Measurements from ENCODE around the gene SYT3.

The SYT3 gene

DNA sequence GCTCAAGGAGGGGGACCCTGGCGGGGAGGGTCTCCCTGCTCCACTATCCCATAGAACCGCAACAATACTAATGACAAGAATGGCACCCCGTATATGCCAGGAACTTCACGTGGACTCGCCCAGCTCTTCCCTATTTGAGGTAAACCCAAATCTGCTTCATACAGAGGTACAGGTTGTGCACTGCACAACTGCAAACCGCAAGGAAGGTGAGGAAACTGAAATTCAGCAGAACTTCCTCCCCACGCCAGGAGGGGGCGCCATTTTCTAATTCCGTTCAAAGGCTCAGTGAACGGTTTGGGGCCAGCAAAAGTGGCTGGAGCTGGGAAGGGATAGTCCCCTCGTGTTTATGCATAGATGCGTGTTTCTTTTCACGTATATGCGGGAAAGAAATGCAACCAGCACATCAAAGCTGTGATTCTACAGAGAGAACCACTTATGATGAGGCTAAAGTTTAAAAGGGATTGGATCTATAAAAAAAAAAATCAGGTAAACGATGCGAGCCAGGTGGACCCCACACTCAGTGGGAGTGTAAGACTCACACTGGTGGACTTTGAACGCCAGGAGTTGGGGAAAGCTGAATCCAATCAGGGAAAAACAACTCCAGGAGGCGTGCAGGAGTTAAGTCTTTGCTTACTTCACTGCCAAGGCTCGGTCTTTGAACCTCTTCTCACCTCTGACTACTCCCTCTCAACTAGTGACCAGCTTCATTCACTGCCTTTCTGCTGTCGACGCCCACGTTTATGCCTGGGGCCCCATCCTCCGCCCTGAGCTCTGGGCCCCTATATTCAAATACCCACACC lies 29.8 kb upstream of the SYT3 start:
- Histone ChIP-seq H3K4me1 (ENCODE audit: control insufficient read depth, insufficient read depth, low read length) (no peaks in the 10 kb centered on the region), H3K4me3 (ENCODE audit: low read depth, low read length) (no peak overlapping the region), H3K36me3 (ENCODE audit: control insufficient read depth in 2 of 2, insufficient read depth in 1 of 2, low read length in 2 of 2) (no peaks in the 10 kb centered on the region), H3K27ac (ENCODE audit: extremely low read depth, low read depth, low read length) (no peak overlapping the region), H3K9me3 (ENCODE audit: control insufficient read depth, insufficient read depth, low read depth, low read length) (no peaks in the 10 kb centered on the region)
- ChIA-PET CTCF (interaction anchor here (0.5 to 2.5 kb wide), 34 partner anchors 8 to 1454 kb away, joined by 3 to 18 read pairs (median 4); no protein-coding TSS in a partner anchor), POLR2A (interaction anchor here (0.9 to 2.0 kb wide), 3 partner anchors 10 to 158 kb away, joined by 3 to 6 read pairs (median 3); no protein-coding TSS in a partner anchor)
- TF ChIP-seq ZBTB21 (tag by site-specific recombination; IDR thresholded peaks at IDR 0.05), result no peak
- no peak for TF ChIP-seq HOXD13 (CRISPR knock-in tag; IDR thresholded peaks at IDR 0.05; ENCODE audit: borderline replicate concordance)
- TF ChIP-seq MYNN (tag by site-specific recombination; IDR thresholded peaks at IDR 0.05; ENCODE audit: borderline replicate concordance), result no peak
- no peak for TF ChIP-seq GLI2 (tag by site-specific recombination; IDR thresholded peaks at IDR 0.05; ENCODE audit: borderline replicate concordance, low read depth)
- TF ChIP-seq ZNF529 (tag by site-specific recombination; IDR thresholded peaks at IDR 0.05; ENCODE audit: insufficient replicate concordance), result no peak
- no peak for TF ChIP-seq ZNF624 (tag by site-specific recombination; IDR thresholded peaks at IDR 0.05)
- 0 out of 2 replicates have a peak, but pooled peaks have one; percentile 22 for TF ChIP-seq ZEB2 (tag by site-specific recombination; IDR thresholded peaks at IDR 0.05)
- TF ChIP-seq ZNF391 (tag by site-specific recombination; IDR thresholded peaks at IDR 0.05; ENCODE audit: borderline replicate concordance, low read depth), result no peak
- TF ChIP-seq ZSCAN16 (tag by site-specific recombination; IDR thresholded peaks at IDR 0.05), result peak; percentile 74
- TF ChIP-seq ZNF311 (tag by site-specific recombination; IDR thresholded peaks at IDR 0.05; ENCODE audit: borderline replicate concordance), result no peak
- TF ChIP-seq ZNF37A (tag by site-specific recombination; IDR thresholded peaks at IDR 0.05), result no peak
- TF ChIP-seq ZNF561 (tag by site-specific recombination; IDR thresholded peaks at IDR 0.05; ENCODE audit: borderline replicate concordance), result no peak
- TF ChIP-seq ZNF10 (tag by site-specific recombination; IDR thresholded peaks at IDR 0.05), result no peak
- TF ChIP-seq, protein P1, sequence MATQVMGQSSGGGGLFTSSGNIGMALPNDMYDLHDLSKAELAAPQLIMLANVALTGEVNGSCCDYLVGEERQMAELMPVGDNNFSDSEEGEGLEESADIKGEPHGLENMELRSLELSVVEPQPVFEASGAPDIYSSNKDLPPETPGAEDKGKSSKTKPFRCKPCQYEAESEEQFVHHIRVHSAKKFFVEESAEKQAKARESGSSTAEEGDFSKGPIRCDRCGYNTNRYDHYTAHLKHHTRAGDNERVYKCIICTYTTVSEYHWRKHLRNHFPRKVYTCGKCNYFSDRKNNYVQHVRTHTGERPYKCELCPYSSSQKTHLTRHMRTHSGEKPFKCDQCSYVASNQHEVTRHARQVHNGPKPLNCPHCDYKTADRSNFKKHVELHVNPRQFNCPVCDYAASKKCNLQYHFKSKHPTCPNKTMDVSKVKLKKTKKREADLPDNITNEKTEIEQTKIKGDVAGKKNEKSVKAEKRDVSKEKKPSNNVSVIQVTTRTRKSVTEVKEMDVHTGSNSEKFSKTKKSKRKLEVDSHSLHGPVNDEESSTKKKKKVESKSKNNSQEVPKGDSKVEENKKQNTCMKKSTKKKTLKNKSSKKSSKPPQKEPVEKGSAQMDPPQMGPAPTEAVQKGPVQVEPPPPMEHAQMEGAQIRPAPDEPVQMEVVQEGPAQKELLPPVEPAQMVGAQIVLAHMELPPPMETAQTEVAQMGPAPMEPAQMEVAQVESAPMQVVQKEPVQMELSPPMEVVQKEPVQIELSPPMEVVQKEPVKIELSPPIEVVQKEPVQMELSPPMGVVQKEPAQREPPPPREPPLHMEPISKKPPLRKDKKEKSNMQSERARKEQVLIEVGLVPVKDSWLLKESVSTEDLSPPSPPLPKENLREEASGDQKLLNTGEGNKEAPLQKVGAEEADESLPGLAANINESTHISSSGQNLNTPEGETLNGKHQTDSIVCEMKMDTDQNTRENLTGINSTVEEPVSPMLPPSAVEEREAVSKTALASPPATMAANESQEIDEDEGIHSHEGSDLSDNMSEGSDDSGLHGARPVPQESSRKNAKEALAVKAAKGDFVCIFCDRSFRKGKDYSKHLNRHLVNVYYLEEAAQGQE (tag by site-specific recombination; IDR thresholded peaks at IDR 0.05), result no peak
- no peak for TF ChIP-seq ZNF112 (tag by site-specific recombination; IDR thresholded peaks at IDR 0.05)
- TF ChIP-seq, protein P2, sequence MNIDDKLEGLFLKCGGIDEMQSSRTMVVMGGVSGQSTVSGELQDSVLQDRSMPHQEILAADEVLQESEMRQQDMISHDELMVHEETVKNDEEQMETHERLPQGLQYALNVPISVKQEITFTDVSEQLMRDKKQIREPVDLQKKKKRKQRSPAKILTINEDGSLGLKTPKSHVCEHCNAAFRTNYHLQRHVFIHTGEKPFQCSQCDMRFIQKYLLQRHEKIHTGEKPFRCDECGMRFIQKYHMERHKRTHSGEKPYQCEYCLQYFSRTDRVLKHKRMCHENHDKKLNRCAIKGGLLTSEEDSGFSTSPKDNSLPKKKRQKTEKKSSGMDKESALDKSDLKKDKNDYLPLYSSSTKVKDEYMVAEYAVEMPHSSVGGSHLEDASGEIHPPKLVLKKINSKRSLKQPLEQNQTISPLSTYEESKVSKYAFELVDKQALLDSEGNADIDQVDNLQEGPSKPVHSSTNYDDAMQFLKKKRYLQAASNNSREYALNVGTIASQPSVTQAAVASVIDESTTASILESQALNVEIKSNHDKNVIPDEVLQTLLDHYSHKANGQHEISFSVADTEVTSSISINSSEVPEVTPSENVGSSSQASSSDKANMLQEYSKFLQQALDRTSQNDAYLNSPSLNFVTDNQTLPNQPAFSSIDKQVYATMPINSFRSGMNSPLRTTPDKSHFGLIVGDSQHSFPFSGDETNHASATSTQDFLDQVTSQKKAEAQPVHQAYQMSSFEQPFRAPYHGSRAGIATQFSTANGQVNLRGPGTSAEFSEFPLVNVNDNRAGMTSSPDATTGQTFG (tag by site-specific recombination; IDR thresholded peaks at IDR 0.05; ENCODE audit: borderline replicate concordance), result no peak
- TF ChIP-seq ZNF837 (tag by site-specific recombination; IDR thresholded peaks at IDR 0.05), result no peak
- no peak for TF ChIP-seq ZNF843 (tag by site-specific recombination; IDR thresholded peaks at IDR 0.05)
- peak; percentile 50; the same call in 1 of the 2 replicates for TF ChIP-seq KLF8 (tag by site-specific recombination; IDR thresholded peaks at IDR 0.05)
- no peak for TF ChIP-seq ZNF433 (tag by site-specific recombination; IDR thresholded peaks at IDR 0.05; ENCODE audit: low read depth)
- peak; percentile 40; the same call in 1 of the 2 replicates for TF ChIP-seq ZNF660 (tag by site-specific recombination; IDR thresholded peaks at IDR 0.05)
- no peak for TF ChIP-seq ZBTB20 (tag by site-specific recombination; IDR thresholded peaks at IDR 0.05)
- TF ChIP-seq, protein P3, sequence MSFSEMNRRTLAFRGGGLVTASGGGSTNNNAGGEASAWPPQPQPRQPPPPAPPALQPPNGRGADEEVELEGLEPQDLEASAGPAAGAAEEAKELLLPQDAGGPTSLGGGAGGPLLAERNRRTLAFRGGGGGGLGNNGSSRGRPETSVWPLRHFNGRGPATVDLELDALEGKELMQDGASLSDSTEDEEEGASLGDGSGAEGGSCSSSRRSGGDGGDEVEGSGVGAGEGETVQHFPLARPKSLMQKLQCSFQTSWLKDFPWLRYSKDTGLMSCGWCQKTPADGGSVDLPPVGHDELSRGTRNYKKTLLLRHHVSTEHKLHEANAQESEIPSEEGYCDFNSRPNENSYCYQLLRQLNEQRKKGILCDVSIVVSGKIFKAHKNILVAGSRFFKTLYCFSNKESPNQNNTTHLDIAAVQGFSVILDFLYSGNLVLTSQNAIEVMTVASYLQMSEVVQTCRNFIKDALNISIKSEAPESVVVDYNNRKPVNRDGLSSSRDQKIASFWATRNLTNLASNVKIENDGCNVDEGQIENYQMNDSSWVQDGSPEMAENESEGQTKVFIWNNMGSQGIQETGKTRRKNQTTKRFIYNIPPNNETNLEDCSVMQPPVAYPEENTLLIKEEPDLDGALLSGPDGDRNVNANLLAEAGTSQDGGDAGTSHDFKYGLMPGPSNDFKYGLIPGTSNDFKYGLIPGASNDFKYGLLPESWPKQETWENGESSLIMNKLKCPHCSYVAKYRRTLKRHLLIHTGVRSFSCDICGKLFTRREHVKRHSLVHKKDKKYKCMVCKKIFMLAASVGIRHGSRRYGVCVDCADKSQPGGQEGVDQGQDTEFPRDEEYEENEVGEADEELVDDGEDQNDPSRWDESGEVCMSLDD (tag by site-specific recombination; IDR thresholded peaks at IDR 0.05), result 0 out of 2 replicates have a peak, but pooled peaks have one; percentile 20
- no peak for TF ChIP-seq FEZF1 (tag by site-specific recombination; IDR thresholded peaks at IDR 0.05)
- TF ChIP-seq ZNF549 (tag by site-specific recombination; IDR thresholded peaks at IDR 0.05), result no peak
- TF ChIP-seq IKZF3 (tag by site-specific recombination; IDR thresholded peaks at IDR 0.05), result no peak
- TF ChIP-seq ZNF169 (tag by site-specific recombination; IDR thresholded peaks at IDR 0.05), result no peak
- TF ChIP-seq ZNF423 (tag by site-specific recombination; IDR thresholded peaks at IDR 0.05), result no peak

Measured in HEK293 (cell line).